Osteoblast (primary cell): ENCODE data around the gene NUAK2. TPM values are rescaled to one million over a fixed set of nuclear protein-coding genes. Genes with fewer than 3 reads are reported as not detected.

Source experiments
- small RNA-seq: library from RNA; depleted of rRNA; stranded (forward); fragments of <200 nt; gene quantifications from one replicate; pipeline ENCODE3, GENCODE V24; 2012
- total RNA-seq: library from RNA; depleted of rRNA; stranded (reverse); fragments of >200 nt; gene quantifications from 2 replicates; pipeline ENCODE4 v1.2.3, GENCODE V29; 2012

NUAK2 gene
- total RNA-seq, 1 donor: 3.6 TPM

Small RNA genes within 50 kb of the gene (small RNA-seq; reads per million reads assigned to genes)
- not detected for gene SNRPGP10

Other genes with a start within 250 kb of the NUAK2 start
- gene TMEM81, start 237.3 kb downstream of the NUAK2 start, total RNA-seq: 1.5 and 1.8 TPM in 2 replicates
- 16.5 and 19.5 TPM in 2 replicates for gene RBBP5, start 199.8 kb downstream of the NUAK2 start, total RNA-seq
- 16.5 and 18.1 TPM in 2 replicates for gene DSTYK, start 110.0 kb downstream of the NUAK2 start, total RNA-seq
- gene TMCC2, start 93.8 kb downstream of the NUAK2 start, total RNA-seq: 1.8 and 2.9 TPM in 2 replicates
- gene KLHDC8A, start 35.2 kb upstream of the NUAK2 start, total RNA-seq: not detected in 2 replicates
- gene LEMD1, start 100.3 kb upstream of the NUAK2 start, total RNA-seq: not detected in 2 replicates
- gene BLACAT1, start 134.3 kb upstream of the NUAK2 start, total RNA-seq: not detected in 2 replicates
- 0.29 and 0.72 TPM in 2 replicates for gene CDK18, start 182.9 kb upstream of the NUAK2 start, total RNA-seq